Measurements from ENCODE around the gene MIS18BP1.

The MIS18BP1 gene

GRCh38 chr14:45254771-45255170 lies 1.8 kb upstream of the MIS18BP1 start:
- DNase-seq (ENCODE audit: insufficient read length, low spot score) (no peak), FAIRE-seq (no peak)
- no peak for TF ChIP-seq CTCF (IDR thresholded peaks at IDR 0.05; ENCODE audit: insufficient read depth, missing control alignments)

- no peak for DNase-seq (ENCODE audit: insufficient read length, low spot score)
- TF ChIP-seq CTCF (IDR thresholded peaks at IDR 0.05; ENCODE audit: insufficient read depth, missing control alignments), result no peak
- no peak for FAIRE-seq
Observed at GRCh38 chr14:45253754-45254310, 830 bp upstream of the MIS18BP1 start.

- TF ChIP-seq CTCF (IDR thresholded peaks at IDR 0.05; ENCODE audit: insufficient read depth, missing control alignments), result no peak
- no peak for FAIRE-seq
- no peak for DNase-seq (ENCODE audit: insufficient read length, low spot score)
Observed at GRCh38 chr14:45252366-45253069, 484 bp downstream of the MIS18BP1 start.

GRCh38 chr14:45251912-45252311 lies 1.1 kb downstream of the MIS18BP1 start:
- DNase-seq (ENCODE audit: insufficient read length, low spot score) (no peak), FAIRE-seq (no peak)
- no peak for TF ChIP-seq CTCF (IDR thresholded peaks at IDR 0.05; ENCODE audit: insufficient read depth, missing control alignments)

- TF ChIP-seq CTCF (IDR thresholded peaks at IDR 0.05; ENCODE audit: insufficient read depth, missing control alignments), result no peak
- FAIRE-seq (no peak), DNase-seq (ENCODE audit: insufficient read length, low spot score) (no peak)
Observed at GRCh38 chr14:45249856-45250575, 3.0 kb downstream of the MIS18BP1 start.

- no peak for FAIRE-seq
- no peak for TF ChIP-seq CTCF (IDR thresholded peaks at IDR 0.05; ENCODE audit: insufficient read depth, missing control alignments)
Observed at GRCh38 chr14:45247427-45247826, 5.6 kb downstream of the MIS18BP1 start.

GRCh38 chr14:45246691-45247090 lies 6.3 kb downstream of the MIS18BP1 start:
- DNase-seq (ENCODE audit: insufficient read length, low spot score), result no peak
- no peak for TF ChIP-seq CTCF (IDR thresholded peaks at IDR 0.05; ENCODE audit: insufficient read depth, missing control alignments)
- FAIRE-seq, result no peak

More at GRCh38 chr14:45247427-45247826, 5.6 kb downstream of the MIS18BP1 start:
- DNase-seq (ENCODE audit: insufficient read length, low spot score), result no peak
